Endothelial cell of umbilical vein (primary cell): ENCODE data around the gene CCIN. TPM values are rescaled to one million over a fixed set of nuclear protein-coding genes. Genes with fewer than 3 reads are reported as not detected.

Experiments used
- BruUV-seq: library from RNA; stranded (reverse); fragments of 400-500 nt; replicated peaks from 2 replicates; lab custom pipeline; 2021; lab: Mats Ljungman, UMichigan
- CTCF ChIA-PET: fragments of 300-600, 350-600 bp; sonication (Branson Sonifier 250); formaldehyde crosslinking; loops from one replicate; lab custom pipeline; 2021; ENCODE audit warnings: antibody characterized with exemption, inconsistent platforms; lab: Charles Lee
- POLR2A ChIA-PET: fragments of 300-600, 350-600 bp; sonication (Branson Sonifier 250); formaldehyde crosslinking; loops from one replicate; lab custom pipeline; 2021; ENCODE audit warnings: antibody characterized with exemption, inconsistent platforms; lab: Charles Lee
- DNase-seq: peaks from one replicate; pipeline ENCODE4 v3.0.0-alpha.2; 2011; ENCODE audit warnings: low read depth, low spot score
- FAIRE-seq: peaks from 2 replicates; lab custom pipeline; 2011; peaks lifted over from hg19 to GRCh38; lab: Jason Lieb, UNC
- H2AFZ ChIP-seq: 2 replicates; pipeline ENCODE4 v1.6.0; 2012; ENCODE audit warnings: low read depth, low read length, control low read depth, inconsistent platforms
- H3K27ac ChIP-seq: 2 replicates; pipeline ENCODE4 v1.5.1; 2011; ENCODE audit warnings: low read depth, mild to moderate bottlenecking, control low read depth, low read length, moderate library complexity; ENCODE audit not compliant: insufficient read depth
- H3K27me3 ChIP-seq, 2 experiments: 2 replicates each; pipeline versions ENCODE4 v1.6.0 to v1.6.1; 2011; ENCODE audit warnings: low read length in 2 of 2, mixed read lengths in 1 of 2; ENCODE audit not compliant: control insufficient read depth in 2 of 2, insufficient read depth in 2 of 2
- H3K36me3 ChIP-seq, 2 experiments: 2 replicates in 1 of 2; 3 replicates in 1 of 2; pipeline ENCODE4 v1.5.1; 2011; ENCODE audit warnings: low read length in 2 of 2, mild to moderate bottlenecking in 1 of 2, moderate library complexity in 1 of 2; ENCODE audit not compliant: control insufficient read depth in 2 of 2, insufficient read depth in 2 of 2; ENCODE audit errors: extremely low read depth in 1 of 2
- H3K4me1 ChIP-seq: 3 replicates; pipeline ENCODE4 v1.5.1; 2011; ENCODE audit warnings: mild to moderate bottlenecking, low read length; ENCODE audit not compliant: control insufficient read depth, insufficient read depth; ENCODE audit errors: extremely low read depth
- H3K4me2 ChIP-seq: 2 replicates; pipeline ENCODE4 v1.6.1; 2011; ENCODE audit warnings: low read length, control low read depth, mixed read lengths; ENCODE audit not compliant: insufficient read depth
- H3K4me3 ChIP-seq, 3 experiments: fragments of 200-600 bp in 1 of 3; sonication (generic), shearing (Covaris generic) in 1 of 3; replicated peaks in 1 of 3; 2 replicates each; pipeline ENCODE4 v1.5.1; 2011 to 2016; ENCODE audit warnings: control low read depth in 3 of 3, low read length in 3 of 3, mild to moderate bottlenecking in 2 of 3, inconsistent platforms in 1 of 3, low read depth in 1 of 3, moderate library complexity in 1 of 3; ENCODE audit not compliant: insufficient read depth in 1 of 3
- H3K79me2 ChIP-seq: 2 replicates; pipeline ENCODE4 v1.6.0; 2012; ENCODE audit warnings: low read length, inconsistent platforms; ENCODE audit not compliant: control insufficient read depth, insufficient read depth
- H3K9ac ChIP-seq: replicated peaks from 2 replicates; pipeline ENCODE3; 2011; ENCODE audit warnings: low read length, control low read depth; ENCODE audit not compliant: insufficient read depth; ENCODE audit errors: extremely low read depth
- H3K9me1 ChIP-seq: replicated peaks from 3 replicates; pipeline ENCODE4 v1.6.0; 2011; ENCODE audit warnings: mild to moderate bottlenecking, low read length; ENCODE audit not compliant: control insufficient read depth, insufficient read depth; ENCODE audit errors: extremely low read depth
- H3K9me3 ChIP-seq: replicated peaks from 2 replicates; pipeline ENCODE4 v1.5.1; 2012; ENCODE audit warnings: low read length, inconsistent platforms; ENCODE audit not compliant: control insufficient read depth, insufficient read depth
- H4K20me1 ChIP-seq: replicated peaks from 2 replicates; pipeline ENCODE3; 2011; ENCODE audit warnings: mild to moderate bottlenecking, low read length; ENCODE audit not compliant: control insufficient read depth, insufficient read depth; ENCODE audit errors: extremely low read depth
- CTCF ChIP-seq, 2 donors: IDR thresholded peaks; 1 replicate in 1 of 2; 2 replicates in 1 of 2; pipeline ENCODE4 v1.5.1; 2011; ENCODE audit warnings: low read length in 2 of 2, mild to moderate bottlenecking in 2 of 2, moderate library complexity in 2 of 2, control low read depth in 1 of 2, inconsistent platforms in 1 of 2, low read depth in 1 of 2; ENCODE audit not compliant: insufficient read depth in 1 of 2; ENCODE audit errors: extremely low read depth in 1 of 2
- EZH2 ChIP-seq: IDR thresholded peaks from 2 replicates; pipeline ENCODE4 v1.6.1; 2012; ENCODE audit warnings: borderline replicate concordance, low read depth, mild to moderate bottlenecking, moderate library complexity, low read length, inconsistent platforms; ENCODE audit not compliant: severe bottlenecking
- FOS ChIP-seq: IDR thresholded peaks from 2 replicates; pipeline ENCODE4 v1.6.1; 2011; ENCODE audit warnings: mild to moderate bottlenecking, low read length, moderate library complexity, borderline replicate concordance; ENCODE audit not compliant: insufficient read depth
- GATA2 ChIP-seq: IDR thresholded peaks from 2 replicates; pipeline ENCODE4 v1.7.0; 2011; ENCODE audit warnings: low read depth, mild to moderate bottlenecking, moderate library complexity, mixed read lengths, low read length; ENCODE audit not compliant: insufficient read length, insufficient read depth
- JUN ChIP-seq: IDR thresholded peaks from 2 replicates; pipeline ENCODE4 v1.6.1; 2011; ENCODE audit warnings: borderline replicate concordance, low read depth; ENCODE audit not compliant: insufficient read length, insufficient read depth
- MAX ChIP-seq: IDR thresholded peaks from 2 replicates; pipeline ENCODE4 v1.6.1; 2011; ENCODE audit not compliant: insufficient read depth, insufficient read length
- MYC ChIP-seq: IDR thresholded peaks from one replicate; pipeline ENCODE4 v1.6.1; 2011; ENCODE audit warnings: mild to moderate bottlenecking, low read depth, low read length
- POLR2A ChIP-seq: IDR thresholded peaks from 2 replicates; pipeline ENCODE4 v1.6.1; 2012; ENCODE audit warnings: low read depth, mild to moderate bottlenecking, control low read depth, low read length
- POLR2AphosphoS5 ChIP-seq: IDR thresholded peaks from 2 replicates; pipeline ENCODE4 v1.6.1; 2012; ENCODE audit warnings: low read depth, mild to moderate bottlenecking, control low read depth, low read length, moderate library complexity; ENCODE audit not compliant: insufficient read depth
- dilution Hi-C: fragments of 300-500 bp; cut with MboI; formaldehyde crosslinking; loops from one replicate; pipeline ENCODE4 v1.15.0; 2019; ENCODE audit warnings: low sequenced_read_pairs; ENCODE audit not compliant: extremely low pct_ligation_motif_present
- intact Hi-C: fragments of 100-400 bp; cut with micrococcal nuclease; formaldehyde crosslinking; loops from one replicate; pipeline ENCODE4 v1.10.0; 2022
- polyA plus RNA-seq, 4 experiments: library from polyadenylated mRNA; depleted of rRNA in 3 of 4; stranded (reverse) in 3 of 4; unstranded in 1 of 4; fragments of >200 nt; gene quantifications; 2 replicates each; pipeline versions ENCODE4 v1.2.1 to v1.2.3, GENCODE V29; 2011 to 2012; ENCODE audit warnings: missing spikeins in 1 of 4
- total RNA-seq: library from RNA; stranded (reverse); gene quantifications from 2 replicates; pipeline ENCODE4 v1.2.3, GENCODE V29; 2021

The CCIN gene
- total and polyA plus RNA-seq, 2 donors (not counting 3 experiments of a cell fraction or from before 2014, with no cell fraction given): 0.22 to 1.2 TPM

GRCh38 chr9:36210722-36211121, 41.5 kb downstream of the CCIN start:
- Histone ChIP-seq H2AFZ (no peak overlapping the region), H3K4me3 (no peak overlapping the region), H3K27ac (no peak overlapping the region), H3K9me3 (no peaks in the 10 kb centered on the region), H3K9ac (no peak overlapping the region), H4K20me1 (no peaks in the 10 kb centered on the region), H3K36me3 (peaks cover 42 to 57% of the 10 kb centered on the region in 2 experiments), H3K4me1 (peaks cover 34% of the 10 kb centered on the region), H3K27me3 (no peaks in the 10 kb centered on the region), H3K9me1 (no peaks in the 10 kb centered on the region), H3K4me2 (no peak overlapping the region), H3K79me2 (peaks cover 57% of the 10 kb centered on the region)
- no TSS peak for BruUV-seq
- POLR2A ChIA-PET: no interaction called here
- FAIRE-seq (no peak), DNase-seq (no peak)
- dilution Hi-C loops: no loop called here
- intact Hi-C loops: no loop called here
- TF ChIP-seq GATA2: no peak
- no peak for TF ChIP-seq MYC
- no peak for TF ChIP-seq FOS
- no peak for TF ChIP-seq JUN
- no peak for TF ChIP-seq EZH2
- TF ChIP-seq CTCF (IDR thresholded peaks at IDR 0.05; ENCODE audit: extremely low read depth in 1 of 2, insufficient read depth in 1 of 2, low read depth in 1 of 2, low read length in 2 of 2): no peak
- TF ChIP-seq POLR2AphosphoS5: no peak
- no peak for TF ChIP-seq MAX
- TF ChIP-seq POLR2A: no peak
- CTCF ChIA-PET: no interaction called here
